Tibial nerve (tissue), 4 donors: ENCODE data around the gene CDAN1.

Source experiments
- EP300 ChIP-seq, 2 donors: sonication (generic); formaldehyde crosslinking; IDR thresholded peaks; one replicate each; pipeline ENCODE4 v1.6.1; 2017; ENCODE audit warnings: antibody characterized with exemption in 2 of 2, mild to moderate bottlenecking in 1 of 2
- POLR2A ChIP-seq, 2 donors: fragments of 450-650 bp; IDR thresholded peaks; one replicate each; pipeline ENCODE4 v1.6.1; 2017; ENCODE audit warnings: antibody characterized with exemption in 2 of 2, mild to moderate bottlenecking in 2 of 2, moderate library complexity in 2 of 2
- TF ChIP-seq, protein P1 (sequence below), 5 experiments: fragments of 200-600 bp in 3 of 5; fragments of 450-650 bp in 2 of 5; sonication (generic) in 3 of 5; IDR thresholded peaks; one replicate each; pipeline ENCODE4 v1.5.1; 2016 to 2019; ENCODE audit warnings: antibody characterized with exemption in 5 of 5, mild to moderate bottlenecking in 3 of 5, moderate library complexity in 2 of 5

DNA sequence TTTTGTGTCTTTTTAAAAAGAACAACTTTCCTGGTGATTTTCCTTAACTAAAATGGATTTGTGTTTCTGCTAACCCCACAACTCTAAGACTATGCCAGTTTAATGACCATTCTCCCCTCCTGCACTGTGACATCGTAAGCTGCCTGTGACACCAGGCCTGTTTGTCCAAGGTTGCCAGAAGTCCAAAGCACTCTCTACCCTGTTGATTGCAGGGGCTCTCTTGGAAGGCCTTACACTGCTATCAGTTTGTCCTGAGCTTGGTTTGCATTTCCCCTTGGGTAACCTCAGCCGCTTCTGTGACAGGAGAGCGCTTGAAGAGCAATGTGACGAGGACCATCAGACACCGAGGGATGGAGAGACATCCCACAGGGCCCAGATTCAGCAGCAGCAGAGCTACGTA lies 55.8 kb downstream of the CDAN1 start:
- TF ChIP-seq, protein P1, sequence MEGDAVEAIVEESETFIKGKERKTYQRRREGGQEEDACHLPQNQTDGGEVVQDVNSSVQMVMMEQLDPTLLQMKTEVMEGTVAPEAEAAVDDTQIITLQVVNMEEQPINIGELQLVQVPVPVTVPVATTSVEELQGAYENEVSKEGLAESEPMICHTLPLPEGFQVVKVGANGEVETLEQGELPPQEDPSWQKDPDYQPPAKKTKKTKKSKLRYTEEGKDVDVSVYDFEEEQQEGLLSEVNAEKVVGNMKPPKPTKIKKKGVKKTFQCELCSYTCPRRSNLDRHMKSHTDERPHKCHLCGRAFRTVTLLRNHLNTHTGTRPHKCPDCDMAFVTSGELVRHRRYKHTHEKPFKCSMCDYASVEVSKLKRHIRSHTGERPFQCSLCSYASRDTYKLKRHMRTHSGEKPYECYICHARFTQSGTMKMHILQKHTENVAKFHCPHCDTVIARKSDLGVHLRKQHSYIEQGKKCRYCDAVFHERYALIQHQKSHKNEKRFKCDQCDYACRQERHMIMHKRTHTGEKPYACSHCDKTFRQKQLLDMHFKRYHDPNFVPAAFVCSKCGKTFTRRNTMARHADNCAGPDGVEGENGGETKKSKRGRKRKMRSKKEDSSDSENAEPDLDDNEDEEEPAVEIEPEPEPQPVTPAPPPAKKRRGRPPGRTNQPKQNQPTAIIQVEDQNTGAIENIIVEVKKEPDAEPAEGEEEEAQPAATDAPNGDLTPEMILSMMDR (IDR thresholded peaks at IDR 0.05): no peak
- TF ChIP-seq POLR2A (IDR thresholded peaks at IDR 0.05) (no peak), EP300 (IDR thresholded peaks at IDR 0.05) (no peak)
